ENCODE data around the gene MRPL55.

Gene MRPL55

GRCh38 chr1:228098323-228098931 is 10.7 kb downstream of the MRPL55 start:
- no peak for DNase-seq

GRCh38 chr1:228097333-228098081 is 11.6 kb downstream of the MRPL55 start:
- DNase-seq, result no peak

- DNase-seq, result no peak
Measured at GRCh38 chr1:228096416-228097332, 12.4 kb downstream of the MRPL55 start.

GRCh38 chr1:228095938-228096337 is 13.2 kb downstream of the MRPL55 start:
- no peak for DNase-seq

GRCh38 chr1:228095161-228095560 is 13.9 kb downstream of the MRPL55 start:
- DNase-seq, result no peak

GRCh38 chr1:228094432-228095016 is 14.6 kb downstream of the MRPL55 start:
- no peak for DNase-seq

GRCh38 chr1:228093050-228093906 is 15.8 kb downstream of the MRPL55 start:
- DNase-seq, result no peak

- no peak for DNase-seq
Measured at GRCh38 chr1:228092342-228093049, 16.6 kb downstream of the MRPL55 start.

- no peak for DNase-seq
Measured at GRCh38 chr1:228091084-228091483, 18.0 kb downstream of the MRPL55 start.

- DNase-seq, result no peak
Measured at GRCh38 chr1:228090613-228091081, 18.5 kb downstream of the MRPL55 start.

GRCh38 chr1:228089519-228090380 is 19.3 kb downstream of the MRPL55 start:
- DNase-seq, result no peak

- DNase-seq, result no peak
Measured at GRCh38 chr1:228088586-228089498, 20.3 kb downstream of the MRPL55 start.

- no peak for DNase-seq
Measured at GRCh38 chr1:228087771-228088251, 21.3 kb downstream of the MRPL55 start.

GRCh38 chr1:228085287-228085951 is 23.7 kb downstream of the MRPL55 start:
- no peak for DNase-seq

GRCh38 chr1:228084797-228085196 is 24.3 kb downstream of the MRPL55 start:
- no peak for DNase-seq

GRCh38 chr1:228084325-228084724 is 24.8 kb downstream of the MRPL55 start:
- DNase-seq, result no peak

- no peak for DNase-seq
Measured at GRCh38 chr1:228083871-228084278, 25.2 kb downstream of the MRPL55 start.
